Caco-2 (cell line): ENCODE data around the gene COL4A2. TPM values are rescaled to one million over a fixed set of nuclear protein-coding genes. Genes with fewer than 3 reads are reported as not detected.

Experiments
- BruUV-seq: library from RNA; stranded (reverse); fragments of 400-500 nt; replicated peaks from 2 replicates; lab custom pipeline; 2021; lab: Mats Ljungman, UMichigan
- CTCF ChIA-PET: fragments of 300-600 bp; sonication (Branson Sonifier 250); formaldehyde crosslinking; loops from one replicate; lab custom pipeline; 2022; ENCODE audit warnings: antibody characterized with exemption; lab: Charles Lee
- POLR2A ChIA-PET: fragments of 300-600 bp; sonication (Branson Sonifier 250); formaldehyde crosslinking; loops from one replicate; lab custom pipeline; 2022; ENCODE audit warnings: antibody characterized with exemption; lab: Charles Lee
- DNase-seq, 2 experiments: peaks; one replicate each; pipeline versions ENCODE4 v3.0.0 to v3.0.0-alpha.2; 2020 to 2022
- H3K27me3 ChIP-seq: replicated peaks from 2 replicates; pipeline ENCODE4 v1.6.0; 2011; ENCODE audit warnings: low read length; ENCODE audit not compliant: control insufficient read depth, insufficient read depth
- H3K36me3 ChIP-seq: 2 replicates; pipeline ENCODE4 v1.5.1; 2011; ENCODE audit warnings: low read length; ENCODE audit not compliant: control insufficient read depth, insufficient read depth
- H3K4me1 ChIP-seq: fragments of 250-450 bp; sonication (Bioruptor Pico); 2 replicates; pipeline ENCODE4 v1.5.1; 2020; ENCODE audit warnings: mild to moderate bottlenecking
- H3K4me3 ChIP-seq: 2 replicates; pipeline ENCODE4 v1.5.1; 2011; ENCODE audit warnings: low read depth, mild to moderate bottlenecking, control low read depth, low read length
- H3K9me3 ChIP-seq: fragments of 250-450 bp; sonication (Bioruptor Pico); 2 replicates; pipeline ENCODE4 v1.5.1; 2020; ENCODE audit warnings: mild to moderate bottlenecking, moderate library complexity
- H3K27ac Mint-ChIP-seq: one replicate; pipeline ENCODE4 v1.8.0; 2022; ENCODE audit warnings: mixed read lengths; ENCODE audit not compliant: unreplicated experiment
- H3K27me3 Mint-ChIP-seq: one replicate; pipeline ENCODE4 v1.8.0; 2022; ENCODE audit warnings: mixed read lengths; ENCODE audit not compliant: insufficient read depth, unreplicated experiment
- H3K36me3 Mint-ChIP-seq: one replicate; pipeline ENCODE4 v1.8.0; 2022; ENCODE audit warnings: mild to moderate bottlenecking, mixed read lengths; ENCODE audit not compliant: insufficient read depth, unreplicated experiment
- H3K4me1 Mint-ChIP-seq: one replicate; pipeline ENCODE4 v1.8.0; 2022; ENCODE audit warnings: low read depth, mixed read lengths; ENCODE audit not compliant: unreplicated experiment
- H3K4me3 Mint-ChIP-seq: one replicate; pipeline ENCODE4 v1.8.0; 2022; ENCODE audit warnings: mild to moderate bottlenecking, moderate library complexity, mixed read lengths; ENCODE audit not compliant: unreplicated experiment
- H3K9me3 Mint-ChIP-seq: one replicate; pipeline ENCODE4 v1.8.0; 2022; ENCODE audit warnings: mixed read lengths; ENCODE audit not compliant: unreplicated experiment
- intact Hi-C: fragments of 100-400 bp; cut with micrococcal nuclease; formaldehyde crosslinking; loops from one replicate; pipeline ENCODE4 v1.10.0; 2022; ENCODE audit not compliant: unreplicated experiment
- total RNA-seq: library from RNA; stranded (reverse); gene quantifications from 2 replicates; pipeline ENCODE4 v1.2.3, GENCODE V29; 2022
- TF ChIP-seq, protein P1 (sequence below), 2 experiments: fragments of 200-600 bp in 1 of 2; IDR thresholded peaks; 1 replicate in 1 of 2; 2 replicates in 1 of 2; pipeline versions ENCODE4 v1.5.1 to v1.8.0; 2011 to 2022; ENCODE audit warnings: antibody characterized with exemption in 1 of 2, control low read depth in 1 of 2, inconsistent platforms in 1 of 2, low read depth in 1 of 2, low read length in 1 of 2, mild to moderate bottlenecking in 1 of 2, moderate library complexity in 1 of 2; ENCODE audit not compliant: insufficient read depth in 1 of 2, severe bottlenecking in 1 of 2, unreplicated experiment in 1 of 2

The COL4A2 gene
- total RNA-seq, 1 experiment from 2014 or later: 19.2 TPM

DNA sequence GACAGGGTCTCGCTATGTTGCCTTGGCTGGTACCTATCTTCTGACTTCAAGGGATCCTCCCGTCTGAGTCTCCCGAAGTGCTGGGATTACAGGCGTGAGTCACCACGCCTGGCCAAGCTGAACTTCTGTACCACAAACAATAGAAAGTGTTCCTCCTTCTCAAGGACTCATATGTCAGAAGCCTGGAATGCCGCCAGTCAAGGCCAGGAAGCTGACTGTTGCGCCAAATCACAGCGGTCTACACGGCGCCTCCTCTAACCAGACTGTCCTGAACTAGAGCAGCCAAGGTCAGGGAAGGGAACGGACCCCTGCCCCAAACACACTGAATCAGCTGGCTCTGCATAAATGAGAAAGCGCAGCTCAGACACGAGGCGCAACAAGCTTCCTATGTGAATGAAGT, 239.8 kb downstream of the COL4A2 start:
- POLR2A ChIA-PET: no interaction called here

DNA sequence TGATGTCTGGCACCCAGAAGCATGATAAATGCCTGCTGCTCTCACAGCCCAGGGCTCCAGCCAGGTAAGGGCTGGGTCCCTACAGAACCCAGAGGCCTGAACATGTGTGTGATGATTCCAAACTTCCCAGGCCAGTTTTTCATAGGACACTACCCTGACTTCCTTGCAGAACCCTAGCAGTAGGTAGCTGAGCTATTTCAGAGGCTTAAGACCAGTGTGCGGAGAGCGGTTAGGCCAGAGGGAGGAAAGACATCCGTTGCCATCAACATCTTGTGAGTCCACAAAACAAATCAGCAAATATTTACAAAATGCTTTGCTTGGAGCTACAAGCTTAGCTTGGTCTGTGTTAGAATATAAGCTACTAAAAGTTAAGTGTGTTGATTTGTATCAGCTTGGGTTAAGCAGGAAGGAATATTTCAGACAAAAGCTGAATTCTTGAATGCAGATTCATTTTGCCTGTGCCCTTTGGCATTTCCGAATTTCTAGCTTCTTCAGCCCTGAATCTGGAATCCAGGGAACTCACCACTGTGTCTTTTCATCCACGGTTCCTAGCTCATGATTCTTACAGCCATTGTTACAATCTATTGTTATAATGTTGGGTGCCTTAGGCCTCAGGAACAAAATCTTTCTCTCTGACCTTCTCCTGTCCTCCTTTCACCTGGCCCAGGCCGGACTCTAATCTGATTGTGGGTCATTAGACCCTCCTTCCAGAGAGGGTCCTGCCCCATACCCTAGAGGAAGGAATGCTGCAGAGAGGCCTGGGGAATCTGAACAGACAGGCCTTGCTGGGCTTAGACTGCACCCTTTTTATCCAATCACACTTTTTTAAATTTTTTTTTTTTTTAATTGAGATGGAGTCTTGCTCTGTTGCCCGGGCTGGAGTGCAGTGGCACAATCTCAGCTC, 242.1 kb downstream of the COL4A2 start:
- H3K36me3 Mint-ChIP-seq: peaks cover 64% of the 10 kb centered on the region
- H3K36me3 ChIP-seq: peaks cover 8% of the 10 kb centered on the region
- BruUV-seq: no TSS peak
- H3K9me3 Mint-ChIP-seq: no peaks in the 10 kb centered on the region
- H3K9me3 ChIP-seq: peaks cover 6% of the 10 kb centered on the region; the same call in 1 of the 2 replicates
- no peaks in the 10 kb centered on the region for H3K4me1 ChIP-seq
- H3K27me3 ChIP-seq: no peaks in the 10 kb centered on the region
- H3K4me3 Mint-ChIP-seq: no peak overlapping the region
- peaks cover 11% of the 10 kb centered on the region for H3K4me1 Mint-ChIP-seq
- POLR2A ChIA-PET: interaction anchor here (1.5 kb wide), 1 partner anchor 163 kb away, joined by 3 read pairs; no protein-coding TSS in a partner anchor
- no peak for DNase-seq
- CTCF ChIA-PET: no interaction called here
- no peaks in the 10 kb centered on the region for H3K27me3 Mint-ChIP-seq
- intact Hi-C loops: no loop called here
- no peak overlapping the region for H3K4me3 ChIP-seq
- H3K27ac Mint-ChIP-seq: peak overlapping the region; percentile 56
- TF ChIP-seq, protein P1, sequence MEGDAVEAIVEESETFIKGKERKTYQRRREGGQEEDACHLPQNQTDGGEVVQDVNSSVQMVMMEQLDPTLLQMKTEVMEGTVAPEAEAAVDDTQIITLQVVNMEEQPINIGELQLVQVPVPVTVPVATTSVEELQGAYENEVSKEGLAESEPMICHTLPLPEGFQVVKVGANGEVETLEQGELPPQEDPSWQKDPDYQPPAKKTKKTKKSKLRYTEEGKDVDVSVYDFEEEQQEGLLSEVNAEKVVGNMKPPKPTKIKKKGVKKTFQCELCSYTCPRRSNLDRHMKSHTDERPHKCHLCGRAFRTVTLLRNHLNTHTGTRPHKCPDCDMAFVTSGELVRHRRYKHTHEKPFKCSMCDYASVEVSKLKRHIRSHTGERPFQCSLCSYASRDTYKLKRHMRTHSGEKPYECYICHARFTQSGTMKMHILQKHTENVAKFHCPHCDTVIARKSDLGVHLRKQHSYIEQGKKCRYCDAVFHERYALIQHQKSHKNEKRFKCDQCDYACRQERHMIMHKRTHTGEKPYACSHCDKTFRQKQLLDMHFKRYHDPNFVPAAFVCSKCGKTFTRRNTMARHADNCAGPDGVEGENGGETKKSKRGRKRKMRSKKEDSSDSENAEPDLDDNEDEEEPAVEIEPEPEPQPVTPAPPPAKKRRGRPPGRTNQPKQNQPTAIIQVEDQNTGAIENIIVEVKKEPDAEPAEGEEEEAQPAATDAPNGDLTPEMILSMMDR (IDR thresholded peaks at IDR 0.05; ENCODE audit: insufficient read depth in 1 of 2, low read depth in 1 of 2, low read length in 1 of 2, severe bottlenecking in 1 of 2, unreplicated experiment in 1 of 2): no peak

More for the DNA sequence above, 239.8 kb downstream of the COL4A2 start:
- no peak overlapping the region for H3K27ac Mint-ChIP-seq
- Histone ChIP-seq H3K9me3 (peaks cover 7% of the 10 kb centered on the region; the same call in 1 of the 2 replicates), H3K27me3 (no peaks in the 10 kb centered on the region), H3K36me3 (peaks cover 10% of the 10 kb centered on the region), H3K4me1 (peaks cover 4% of the 10 kb centered on the region), H3K4me3 (no peak overlapping the region)
- peaks cover 26% of the 10 kb centered on the region for H3K4me1 Mint-ChIP-seq
- CTCF ChIA-PET: no interaction called here
- intact Hi-C loops: no loop called here
- peaks cover 73% of the 10 kb centered on the region for H3K36me3 Mint-ChIP-seq
- no peak overlapping the region for H3K4me3 Mint-ChIP-seq
- TF ChIP-seq, protein P1 (IDR thresholded peaks at IDR 0.05; ENCODE audit: insufficient read depth in 1 of 2, low read depth in 1 of 2, low read length in 1 of 2, severe bottlenecking in 1 of 2, unreplicated experiment in 1 of 2): no peak
- no peaks in the 10 kb centered on the region for H3K9me3 Mint-ChIP-seq
- BruUV-seq: no TSS peak
- no peaks in the 10 kb centered on the region for H3K27me3 Mint-ChIP-seq
- peak in 1 of 2 experiments; percentile 51 for DNase-seq

DNA sequence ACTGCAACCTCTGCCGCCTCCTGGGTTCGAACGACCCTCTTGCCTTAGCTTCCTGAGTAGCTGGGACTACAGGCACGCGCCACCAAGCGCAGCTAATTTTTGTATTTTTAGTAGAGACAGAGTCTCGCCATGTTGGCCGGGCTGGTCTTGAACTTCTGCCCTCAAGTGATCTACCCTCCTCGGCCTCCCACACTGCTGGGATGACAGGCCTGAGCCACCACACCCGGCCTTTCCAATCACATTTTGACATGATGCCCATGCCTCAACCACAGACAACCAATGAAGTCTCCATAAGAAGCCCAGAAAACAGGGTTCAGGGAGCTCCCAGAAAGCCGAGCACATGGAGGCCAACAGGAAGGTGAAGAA, 242.7 kb downstream of the COL4A2 start:
- no peaks in the 10 kb centered on the region for H3K27me3 Mint-ChIP-seq
- no peak overlapping the region for H3K4me3 Mint-ChIP-seq
- TF ChIP-seq, protein P1 (IDR thresholded peaks at IDR 0.05; ENCODE audit: insufficient read depth in 1 of 2, low read depth in 1 of 2, low read length in 1 of 2, severe bottlenecking in 1 of 2, unreplicated experiment in 1 of 2): no peak
- H3K36me3 ChIP-seq: peaks cover 5% of the 10 kb centered on the region
- H3K9me3 Mint-ChIP-seq: no peaks in the 10 kb centered on the region
- CTCF ChIA-PET: no interaction called here
- no peak overlapping the region for H3K4me3 ChIP-seq
- no peak for DNase-seq
- no TSS peak for BruUV-seq
- no peaks in the 10 kb centered on the region for H3K4me1 ChIP-seq
- POLR2A ChIA-PET: no interaction called here
- H3K27ac Mint-ChIP-seq: peak overlapping the region; percentile 56
- no peaks in the 10 kb centered on the region for H3K27me3 ChIP-seq
- H3K9me3 ChIP-seq: no peaks in the 10 kb centered on the region
- peaks cover 11% of the 10 kb centered on the region for H3K4me1 Mint-ChIP-seq
- intact Hi-C loops: no loop called here
- H3K36me3 Mint-ChIP-seq: peaks cover 64% of the 10 kb centered on the region
